Activated CD4-positive, alpha-beta memory T cell treated with anti-CD3 and anti-CD28 coated beads for 36 hours (primary cell): ENCODE measurements around the gene DNALI1. TPM values are rescaled to one million over a fixed set of nuclear protein-coding genes. Genes with fewer than 3 reads are reported as not detected.
"Not testable (repeated sequence)": the region's sequence is repeated elsewhere in the genome, so short reads cannot be mapped to it uniquely, and the experiment has no call there.

Experiments used
- CTCF ChIA-PET: fragments of 350-600 bp; sonication (Branson Sonifier 250); formaldehyde crosslinking; loops from one replicate; lab custom pipeline; 2021; ENCODE audit warnings: antibody characterized with exemption, inconsistent platforms; lab: Charles Lee
- POLR2A ChIA-PET: fragments of 350-600 bp; sonication (Branson Sonifier 250); formaldehyde crosslinking; loops from one replicate; lab custom pipeline; 2021; ENCODE audit warnings: antibody characterized with exemption; lab: Charles Lee
- DNase-seq: peaks from one replicate; pipeline ENCODE4 v3.0.0-alpha.2; 2020
- H3K27ac Mint-ChIP-seq: one replicate; pipeline ENCODE4 v1.8.0; 2021; ENCODE audit warnings: mixed read lengths
- H3K27me3 Mint-ChIP-seq: one replicate; pipeline ENCODE4 v1.8.0; 2021; ENCODE audit warnings: mixed read lengths
- H3K36me3 Mint-ChIP-seq: one replicate; pipeline ENCODE4 v1.8.0; 2021; ENCODE audit warnings: mixed read lengths
- H3K4me1 Mint-ChIP-seq: one replicate; pipeline ENCODE4 v1.8.0; 2021; ENCODE audit warnings: low read depth, mixed read lengths
- H3K4me3 Mint-ChIP-seq: one replicate; pipeline ENCODE4 v1.8.0; 2021; ENCODE audit warnings: mild to moderate bottlenecking, mixed read lengths
- H3K9me3 Mint-ChIP-seq: one replicate; pipeline ENCODE4 v1.8.0; 2021; ENCODE audit warnings: mixed read lengths
- intact Hi-C: fragments of 100-400 bp; cut with micrococcal nuclease; formaldehyde crosslinking; loops from one replicate; pipeline ENCODE4 v1.15.1; 2023
- total RNA-seq, 2 experiments: library from RNA; stranded (reverse); gene quantifications; one replicate each; pipeline ENCODE4 v1.2.3, GENCODE V29; 2021

DNALI1 gene
- total RNA-seq, 2 experiments from 2014 or later: 0.29 TPM; not detected in 1

DNA sequence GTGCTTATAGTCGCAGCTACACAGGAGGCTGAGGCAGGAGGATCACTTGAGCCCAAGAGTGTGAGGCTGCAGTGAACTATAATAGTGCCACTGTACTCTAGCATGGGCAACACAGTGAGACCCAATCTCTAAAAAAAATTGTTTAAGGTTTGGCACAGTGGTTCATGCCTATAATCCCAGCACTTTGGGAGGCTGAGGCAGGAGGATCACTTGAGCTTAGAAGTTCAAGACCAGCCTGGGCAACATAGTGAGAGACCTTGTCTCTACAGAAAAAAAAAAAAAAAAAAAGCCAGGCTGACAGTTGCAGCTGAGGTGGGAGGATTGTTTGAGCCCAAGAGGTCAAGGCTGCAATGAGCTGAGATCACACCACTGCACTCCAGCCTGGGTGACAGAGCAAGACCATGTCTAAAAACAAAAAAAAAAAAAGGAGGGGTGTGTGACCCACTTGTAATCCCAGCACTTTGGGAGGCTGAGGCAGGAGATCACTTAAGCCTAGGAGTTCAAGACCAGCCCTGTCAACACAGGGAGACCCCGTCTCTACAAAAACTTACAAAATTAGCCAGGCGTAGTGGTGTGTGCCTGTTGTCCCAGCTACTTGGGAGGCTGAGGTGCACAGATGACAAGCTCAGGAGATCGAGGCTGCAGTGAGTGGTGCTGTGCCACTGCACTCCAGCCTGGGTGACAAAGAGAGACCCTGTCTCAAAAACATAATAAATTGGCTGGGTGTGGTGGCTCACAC lies 24.2 kb upstream of the DNALI1 start:
- DNase-seq, H3K27ac Mint-ChIP-seq, POLR2A ChIA-PET, intact Hi-C loops, H3K4me3 Mint-ChIP-seq, H3K9me3 Mint-ChIP-seq, H3K27me3 Mint-ChIP-seq, CTCF ChIA-PET: not testable (repeated sequence)
- Mint-ChIP-seq H3K36me3 (peaks cover 20% of the 10 kb centered on the region), H3K4me1 (peaks cover 16% of the 10 kb centered on the region)

DNA sequence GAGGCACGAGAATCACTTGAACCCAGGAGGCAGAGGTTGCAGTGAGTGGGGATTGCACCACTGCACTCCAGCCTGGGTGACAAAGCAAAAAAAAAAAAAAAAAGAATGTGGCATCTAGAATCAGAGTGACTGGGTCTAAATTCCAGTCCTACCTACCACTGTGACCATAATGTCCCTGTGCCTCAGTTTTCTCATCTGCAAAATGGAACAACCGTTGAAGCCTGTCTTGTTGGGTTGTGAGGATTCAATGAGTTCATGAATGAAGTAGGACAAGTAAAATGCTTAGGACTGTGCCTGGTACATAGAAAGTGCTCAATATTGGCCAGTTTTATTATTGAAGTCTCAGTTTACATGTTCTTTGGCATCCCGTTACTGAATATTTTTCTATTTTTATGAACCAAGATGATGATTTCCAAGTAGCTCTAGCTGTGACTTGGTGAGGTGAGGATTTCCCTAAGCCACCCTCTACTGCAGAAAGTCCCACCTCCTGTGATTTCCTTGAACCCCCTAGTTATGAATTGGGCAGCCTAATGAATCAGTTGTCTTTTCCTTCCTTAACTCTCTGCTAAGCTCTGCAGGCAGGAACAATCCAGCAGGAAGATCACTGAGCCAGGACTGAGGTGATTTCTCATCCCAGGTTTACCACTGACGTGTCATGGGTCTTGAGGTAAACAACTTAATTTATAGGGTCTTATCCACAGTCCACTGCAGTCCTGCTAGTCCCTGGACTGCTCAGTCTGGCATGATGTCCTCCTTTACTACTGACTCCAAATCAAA lies 23.2 kb upstream of the DNALI1 start:
- H3K36me3 Mint-ChIP-seq: peaks cover 25% of the 10 kb centered on the region
- ChIA-PET POLR2A (no interaction called here), CTCF (interaction anchor here (0.5 kb wide), 1 partner anchor 69 kb away, joined by 3 read pairs; no protein-coding TSS in a partner anchor)
- intact Hi-C loops: no loop called here
- no peak overlapping the region for H3K27ac Mint-ChIP-seq
- peaks cover 20% of the 10 kb centered on the region for H3K4me1 Mint-ChIP-seq
- no peak overlapping the region for H3K4me3 Mint-ChIP-seq
- DNase-seq: no peak
- no peaks in the 10 kb centered on the region for H3K9me3 Mint-ChIP-seq
- H3K27me3 Mint-ChIP-seq: no peaks in the 10 kb centered on the region

DNA sequence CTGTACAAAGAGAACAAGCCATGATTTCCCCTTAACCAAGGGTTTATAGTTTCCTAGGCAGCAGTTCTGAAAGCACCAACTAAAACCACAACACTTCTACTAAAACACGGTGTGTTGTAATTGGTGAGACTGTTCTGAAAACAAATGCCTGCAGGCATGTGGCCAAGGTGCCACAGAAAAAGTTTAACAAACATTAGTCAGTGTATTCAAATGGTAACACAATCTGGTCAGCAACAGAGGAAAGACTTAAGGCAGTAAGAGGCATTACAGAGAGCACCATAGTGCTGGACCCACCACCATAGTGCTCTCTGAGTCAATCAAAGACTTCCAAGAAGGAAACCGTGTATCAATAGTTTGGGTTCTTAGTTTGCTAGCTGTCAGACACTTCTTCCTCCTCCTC lies 19.4 kb upstream of the DNALI1 start:
- peak overlapping the region; percentile 64 for H3K27ac Mint-ChIP-seq
- no peaks in the 10 kb centered on the region for H3K27me3 Mint-ChIP-seq
- intact Hi-C loops: no loop called here
- ChIA-PET CTCF (interaction anchor here (1.1 kb wide), 1 partner anchor 23 kb away, joined by 3 read pairs; the partner anchor contains the start of gene MEAF6), POLR2A (interaction anchor here (0.6 to 1.1 kb wide), 2 partner anchors 38 to 59 kb away, joined by 3 to 4 read pairs; no protein-coding TSS in a partner anchor)
- H3K4me3 Mint-ChIP-seq: no peak overlapping the region
- peak; percentile 29 for DNase-seq
- no peaks in the 10 kb centered on the region for H3K9me3 Mint-ChIP-seq
- H3K4me1 Mint-ChIP-seq: peaks cover 20% of the 10 kb centered on the region
- H3K36me3 Mint-ChIP-seq: peaks cover 42% of the 10 kb centered on the region

DNA sequence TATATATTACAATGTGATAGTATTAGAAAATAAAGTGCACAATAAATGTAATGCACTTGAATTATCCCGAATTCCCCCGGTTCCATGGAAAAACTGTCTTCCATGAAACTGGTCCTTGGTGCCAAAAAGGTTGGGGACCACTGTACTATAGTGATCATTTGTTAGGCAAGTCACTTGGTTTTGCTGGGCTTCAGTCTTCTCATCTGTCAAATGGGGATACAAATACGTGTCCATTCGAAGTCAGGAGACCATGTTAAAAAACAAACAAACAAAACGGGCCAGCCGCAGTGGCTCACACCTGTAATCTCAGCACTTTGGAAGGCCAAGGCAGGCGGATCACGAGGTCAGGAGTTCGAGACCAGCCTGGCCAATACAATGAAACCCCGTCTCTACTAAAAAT lies 17.6 kb upstream of the DNALI1 start:
- H3K27me3 Mint-ChIP-seq, H3K9me3 Mint-ChIP-seq, H3K4me3 Mint-ChIP-seq, H3K27ac Mint-ChIP-seq, intact Hi-C loops, DNase-seq: not testable (repeated sequence)
- ChIA-PET POLR2A (interaction anchor here (1.2 kb wide), 1 partner anchor 11 kb away, joined by 3 read pairs; no protein-coding TSS in a partner anchor), CTCF (interaction anchor here (0.6 to 1.2 kb wide), 5 partner anchors 19 to 144 kb away, joined by 3 read pairs; no protein-coding TSS in a partner anchor)
- Mint-ChIP-seq H3K36me3 (peaks cover 44% of the 10 kb centered on the region), H3K4me1 (peaks cover 20% of the 10 kb centered on the region)

DNA sequence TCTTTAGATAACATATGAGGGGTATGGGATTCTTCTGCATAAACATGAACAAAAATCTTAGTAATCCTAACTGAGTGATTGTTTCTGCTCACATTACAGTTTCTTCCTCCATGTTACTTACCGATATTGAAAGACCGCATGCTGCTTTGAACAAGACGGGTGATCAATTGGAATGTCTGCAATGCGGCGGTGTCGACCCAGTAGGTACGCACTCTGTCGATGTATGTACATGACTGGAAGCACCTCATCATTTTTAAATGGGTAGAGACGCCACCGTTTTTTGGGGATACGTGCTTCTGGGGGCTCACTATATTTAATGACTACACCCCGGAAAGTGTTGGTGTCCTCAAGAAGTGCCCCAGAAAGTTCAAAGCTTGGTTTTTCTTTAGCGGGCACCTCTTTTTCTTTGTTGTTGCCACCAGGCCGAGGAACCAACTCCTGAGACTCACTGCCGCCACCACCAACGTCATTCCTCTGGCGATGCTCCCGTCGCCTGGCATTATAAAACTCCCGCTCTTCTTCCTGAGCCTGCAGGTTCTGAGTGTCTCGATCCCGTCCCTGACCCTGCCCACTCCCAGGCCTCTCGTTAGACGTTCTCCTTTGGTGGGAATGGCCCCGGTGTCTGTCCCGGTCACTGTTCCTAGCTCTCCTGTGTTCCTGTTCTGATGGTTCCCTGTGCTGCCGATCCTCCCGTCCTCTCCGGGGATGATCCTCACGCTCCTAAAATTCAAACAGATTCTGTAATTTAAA lies 16.5 kb upstream of the DNALI1 start:
- Mint-ChIP-seq H3K36me3 (peaks cover 48% of the 10 kb centered on the region), H3K9me3 (no peaks in the 10 kb centered on the region), H3K4me3 (no peak overlapping the region), H3K27ac (no peak overlapping the region), H3K4me1 (peaks cover 13% of the 10 kb centered on the region), H3K27me3 (no peaks in the 10 kb centered on the region)
- ChIA-PET POLR2A (no interaction called here), CTCF (interaction anchor here (1.5 kb wide), 1 partner anchor 53 kb away, joined by 4 read pairs; no protein-coding TSS in a partner anchor)
- DNase-seq: no peak
- intact Hi-C loops: no loop called here

DNA sequence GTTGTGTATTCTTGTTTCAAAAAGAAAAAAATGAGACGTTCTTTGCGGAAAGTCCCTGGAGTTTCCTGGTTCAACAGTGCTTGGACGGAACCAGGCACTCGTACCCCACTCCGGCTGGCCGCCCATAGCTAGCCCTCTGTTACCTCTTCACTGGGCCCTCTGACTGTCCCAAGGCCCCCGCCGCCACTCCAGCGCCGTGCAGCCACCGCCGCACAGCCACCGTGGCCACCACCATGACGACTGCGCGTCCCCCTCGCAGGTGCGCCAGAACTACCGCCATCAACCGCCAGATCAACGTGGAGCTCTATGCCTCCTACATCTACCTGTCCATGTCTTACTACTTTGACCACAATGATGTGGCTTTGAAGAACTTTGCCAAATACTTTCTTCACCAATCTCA lies 12.2 kb upstream of the DNALI1 start:
- no peaks in the 10 kb centered on the region for H3K4me1 Mint-ChIP-seq
- no peak overlapping the region for H3K27ac Mint-ChIP-seq
- H3K36me3 Mint-ChIP-seq: peaks cover 35% of the 10 kb centered on the region
- ChIA-PET POLR2A (no interaction called here), CTCF (interaction anchor here (1.6 kb wide), 1 partner anchor 30 kb away, joined by 4 read pairs; the partner anchor contains the start of gene MEAF6)
- no peak overlapping the region for H3K4me3 Mint-ChIP-seq
- DNase-seq: no peak
- no peaks in the 10 kb centered on the region for H3K27me3 Mint-ChIP-seq
- intact Hi-C loops: no loop called here
- H3K9me3 Mint-ChIP-seq: no peaks in the 10 kb centered on the region

DNA sequence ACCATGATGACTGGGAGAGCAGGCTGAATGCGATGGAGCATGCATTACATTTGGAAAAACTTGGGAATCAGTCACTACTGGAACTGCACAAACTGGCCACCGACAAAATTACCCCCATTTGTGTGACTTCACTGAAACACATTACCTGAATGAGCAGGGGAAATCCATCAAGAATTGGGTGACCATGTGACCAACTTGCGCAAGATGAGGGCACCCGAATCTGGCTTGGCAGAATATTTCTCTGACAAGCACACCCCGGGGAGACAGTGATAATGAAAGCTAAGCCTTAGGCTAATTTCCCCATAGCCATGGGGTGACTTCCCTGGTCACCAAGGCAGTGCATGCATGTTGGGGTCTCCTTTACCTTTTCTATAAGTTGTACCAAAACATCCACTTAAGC lies 11.7 kb upstream of the DNALI1 start:
- Mint-ChIP-seq H3K27me3 (no peaks in the 10 kb centered on the region), H3K27ac (no peak overlapping the region), H3K4me3 (no peak overlapping the region), H3K4me1 (peaks cover 3% of the 10 kb centered on the region), H3K9me3 (no peaks in the 10 kb centered on the region), H3K36me3 (peaks cover 32% of the 10 kb centered on the region)
- DNase-seq: no peak
- POLR2A ChIA-PET: no interaction called here
- CTCF ChIA-PET: no interaction called here
- intact Hi-C loops: no loop called here

DNA sequence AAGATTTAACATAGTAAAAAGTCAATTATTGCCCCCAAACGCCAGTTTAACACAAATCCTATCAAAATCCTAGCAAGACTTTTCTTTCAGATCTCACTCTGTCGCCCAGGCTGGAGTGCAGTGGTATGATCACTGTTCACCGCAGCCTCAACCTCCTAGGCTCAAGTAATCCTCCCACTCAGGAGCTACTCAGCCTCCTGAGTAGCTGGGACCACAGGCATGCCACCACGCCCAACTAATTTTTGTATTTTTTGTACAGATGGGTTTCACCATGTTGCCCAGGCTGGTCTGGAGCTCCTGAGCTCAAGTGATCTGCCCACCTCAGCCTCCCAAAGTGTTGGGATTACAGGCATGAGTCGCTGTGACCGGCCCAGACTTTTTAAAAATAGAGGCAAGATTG lies 7.4 kb upstream of the DNALI1 start:
- no peak overlapping the region for H3K27ac Mint-ChIP-seq
- intact Hi-C loops: no loop called here
- no peaks in the 10 kb centered on the region for H3K27me3 Mint-ChIP-seq
- no peak for DNase-seq
- peaks cover 36% of the 10 kb centered on the region for H3K4me1 Mint-ChIP-seq
- ChIA-PET CTCF (interaction anchor here (1.3 to 1.5 kb wide), 3 partner anchors 62 to 132 kb away, joined by 3 to 5 read pairs (median 3); no protein-coding TSS in a partner anchor), POLR2A (interaction anchor here (0.6 to 0.8 kb wide), 2 partner anchors 11 to 1683 kb away, joined by 3 read pairs; no protein-coding TSS in a partner anchor)
- peaks cover 2% of the 10 kb centered on the region for H3K9me3 Mint-ChIP-seq
- H3K4me3 Mint-ChIP-seq: no peak overlapping the region
- peaks cover 40% of the 10 kb centered on the region for H3K36me3 Mint-ChIP-seq

DNA sequence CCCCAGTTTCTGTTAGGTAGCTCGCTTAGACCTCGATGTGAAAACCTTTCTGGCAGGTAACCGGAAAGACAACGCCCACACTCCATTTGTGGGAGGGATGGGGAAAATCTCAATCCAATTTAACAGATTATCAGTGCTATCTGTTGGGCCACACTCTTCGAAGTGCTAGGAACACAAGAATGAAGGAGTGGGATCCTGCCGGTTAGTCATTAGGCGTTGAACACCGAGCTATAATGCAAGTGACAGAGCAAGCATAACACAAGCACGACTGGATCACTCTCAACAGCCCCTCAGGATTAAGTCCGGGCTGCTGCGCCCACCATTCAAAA lies 3.2 kb upstream of the DNALI1 start:
- Mint-ChIP-seq H3K9me3 (peaks cover 4% of the 10 kb centered on the region), H3K27me3 (no peaks in the 10 kb centered on the region), H3K4me1 (peaks cover 45% of the 10 kb centered on the region), H3K4me3 (peak overlapping the region; percentile 91), H3K36me3 (peaks cover 25% of the 10 kb centered on the region), H3K27ac (peak overlapping the region; percentile 93)
- CTCF ChIA-PET: interaction anchor here (1.4 to 2.3 kb wide), 2 partner anchors 39 to 67 kb away, joined by 6 to 13 read pairs; partner anchors contain the start of gene MEAF6
- intact Hi-C loops: loop anchor here (5.0 kb wide), 1 partner anchor 41 kb away; the partner anchor contains the start of gene MEAF6
- peak; percentile 15 for DNase-seq
- POLR2A ChIA-PET: interaction anchor here (0.8 to 1.1 kb wide), 3 partner anchors 39 to 137 kb away, joined by 3 to 8 read pairs (median 3); partner anchors contain the start of gene MEAF6

DNA sequence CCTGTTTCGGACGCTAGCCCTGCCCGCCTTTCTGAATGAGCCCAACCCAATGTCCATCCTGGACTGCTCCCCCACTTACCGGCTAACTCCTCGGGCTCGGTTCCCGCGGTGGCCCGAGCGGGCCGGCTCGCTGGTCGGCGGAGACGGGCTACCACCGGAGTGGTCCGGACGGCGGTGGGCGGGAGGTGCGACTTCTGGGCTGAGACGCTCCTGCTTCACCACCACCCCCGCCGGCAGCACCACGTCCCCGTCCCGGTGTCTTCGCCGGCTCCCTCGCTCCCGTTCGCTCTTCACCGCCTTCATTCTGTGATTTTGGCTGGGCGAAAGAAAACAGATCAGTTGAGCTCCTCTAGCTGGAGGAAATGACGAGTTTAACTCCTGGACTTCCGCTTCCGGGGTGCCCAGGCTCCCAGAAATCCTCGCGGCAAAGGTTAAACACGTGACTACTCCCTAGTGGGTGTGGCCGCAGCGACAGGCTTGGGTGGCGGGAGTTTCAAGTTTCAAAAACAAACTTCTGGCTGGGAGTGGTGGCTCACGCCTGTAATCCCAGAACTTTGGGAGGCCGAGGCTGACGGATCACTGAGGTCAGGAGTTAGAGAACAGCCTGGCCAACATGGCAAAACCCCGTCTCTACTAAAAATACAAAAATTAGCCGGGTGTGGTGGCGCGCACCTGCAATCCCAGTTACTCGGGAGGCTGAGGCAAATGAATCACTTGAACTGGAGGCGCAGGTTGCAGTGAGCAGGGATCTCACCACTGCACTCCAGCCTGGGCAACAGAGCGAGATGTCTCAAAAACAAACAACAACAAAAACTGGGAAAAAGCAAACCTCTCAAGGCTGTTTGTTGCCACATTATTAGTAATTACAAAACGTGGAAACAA lies 2.6 kb upstream of the DNALI1 start, which contains the start of gene SNIP1:
Gene SNIP1, minus strand, starts transcription at position 367 of the 882 bp plus-strand sequence. Its CDS starts 64 bp downstream, at position 303.
- intact Hi-C loops: loop anchor here (1.0 to 5.0 kb wide), 3 partner anchors 42 to 138 kb away; partner anchors contain the start of genes CDCA8 and MEAF6
- Mint-ChIP-seq H3K27me3 (no peaks in the 10 kb centered on the region), H3K4me1 (peaks cover 45% of the 10 kb centered on the region), H3K9me3 (peaks cover 4% of the 10 kb centered on the region), H3K27ac (peak within 1 kb of the TSS; percentile 93), H3K36me3 (peaks cover 21% of the 10 kb centered on the region), H3K4me3 (peak within 1 kb of the TSS; percentile 91)
- ChIA-PET POLR2A (interaction anchor here (0.8 to 1.1 kb wide), 4 partner anchors 40 to 298 kb away, joined by 3 to 8 read pairs (median 3); partner anchors contain the start of gene MEAF6), CTCF (interaction anchor here (0.7 to 2.3 kb wide), 6 partner anchors 40 to 1493 kb away, joined by 3 to 13 read pairs (median 4); partner anchors contain the start of genes CDCA8 and MEAF6)
- peak; percentile 95 for DNase-seq
